Common myeloid progenitor, CD34-positive (primary cell): ENCODE data around the gene LY6G5B.

Source experiments
- CTCF ChIA-PET: fragments of 350-600 bp; sonication (Branson Sonifier 250); formaldehyde crosslinking; loops from one replicate; lab custom pipeline; 2021; ENCODE audit warnings: antibody characterized with exemption; lab: Charles Lee
- POLR2A ChIA-PET: fragments of 350-600 bp; sonication (Branson Sonifier 250); formaldehyde crosslinking; loops from one replicate; lab custom pipeline; 2021; ENCODE audit warnings: antibody characterized with exemption; lab: Charles Lee
- DNase-seq, 3 donors: peaks; one replicate each; pipeline versions ENCODE4 v3.0.0 to v3.0.0-alpha.2; 2013
- H3K27ac ChIP-seq, 2 experiments: 1 replicate in 1 of 2; 2 replicates in 1 of 2; pipeline ENCODE4 v1.7.0; 2013; ENCODE audit warnings: inconsistent platforms in 2 of 2, low read length in 2 of 2, mild to moderate bottlenecking in 2 of 2, low read depth in 1 of 2, moderate library complexity in 1 of 2; ENCODE audit not compliant: severe bottlenecking in 2 of 2, insufficient read depth in 1 of 2, poor library complexity in 1 of 2
- H3K27me3 ChIP-seq, 5 experiments: replicated peaks in 2 of 5; 1 replicate in 3 of 5; 2 replicates in 2 of 5; pipeline versions ENCODE4 v1.6.1 to v1.7.0; 2013; ENCODE audit warnings: low read length in 4 of 5, mild to moderate bottlenecking in 2 of 5, moderate library complexity in 2 of 5, inconsistent platforms in 1 of 5; ENCODE audit not compliant: insufficient read depth in 5 of 5, control insufficient read depth in 4 of 5
- H3K36me3 ChIP-seq, 4 experiments: 1 replicate in 2 of 4; 2 replicates in 2 of 4; pipeline versions ENCODE4 v1.6.1 to v1.7.0; 2013; ENCODE audit warnings: low read length in 3 of 4, control low read depth in 1 of 4, mild to moderate bottlenecking in 1 of 4; ENCODE audit not compliant: control insufficient read depth in 4 of 4, insufficient read depth in 4 of 4
- H3K4me1 ChIP-seq, 4 experiments: 1 replicate in 3 of 4; 2 replicates in 1 of 4; pipeline versions ENCODE4 v1.6.1 to v1.7.1; 2013; ENCODE audit warnings: low read length in 3 of 4, mild to moderate bottlenecking in 3 of 4, control low read depth in 1 of 4, inconsistent platforms in 1 of 4, moderate library complexity in 1 of 4; ENCODE audit not compliant: control insufficient read depth in 4 of 4, insufficient read depth in 4 of 4; ENCODE audit errors: control extremely low read depth in 1 of 4
- H3K4me3 ChIP-seq, 7 experiments: 1 replicate in 4 of 7; 2 replicates in 3 of 7; pipeline versions ENCODE4 v1.5.1 to v1.7.0; 2013; ENCODE audit warnings: mild to moderate bottlenecking in 7 of 7, low read length in 6 of 7, moderate library complexity in 6 of 7, inconsistent platforms in 2 of 7, low read depth in 2 of 7, control low read depth in 1 of 7; ENCODE audit not compliant: insufficient read depth in 4 of 7, control insufficient read depth in 1 of 7; ENCODE audit errors: extremely low read depth in 1 of 7
- H3K9me3 ChIP-seq, 5 experiments: 1 replicate in 4 of 5; 2 replicates in 1 of 5; pipeline versions ENCODE4 v1.6.1 to v1.7.1; 2013; ENCODE audit warnings: low read length in 4 of 5, mild to moderate bottlenecking in 2 of 5, inconsistent platforms in 1 of 5, low read depth in 1 of 5, moderate library complexity in 1 of 5; ENCODE audit not compliant: control insufficient read depth in 4 of 5, insufficient read depth in 2 of 5; ENCODE audit errors: control extremely low read depth in 1 of 5
- WGBS: methylation state at CpG from one replicate; pipeline ENCODE4 v1.1.5; 2013; ENCODE audit not compliant: insufficient coverage; 5-methylcytosine and 5-hydroxymethylcytosine counted together

LY6G5B gene

GRCh38 chr6:31720196-31720770 lies 50.5 kb downstream of the LY6G5B start:
- 100% methylated on average over 5 of the region's 5 CpGs for WGBS
- no peak for DNase-seq
- Histone ChIP-seq H3K27ac (no peak overlapping the region), H3K4me3 (no peak overlapping the region), H3K27me3 (no peaks in the 10 kb centered on the region), H3K36me3 (peaks cover 0 to 3% (median 1%) of the 10 kb centered on the region in 4 experiments), H3K9me3 (no peaks in the 10 kb centered on the region), H3K4me1 (peaks cover 0 to 30% (median 23%) of the 10 kb centered on the region in 4 experiments)
- ChIA-PET POLR2A (no interaction called here), CTCF (interaction anchor here (0.9 to 2.4 kb wide), 4 partner anchors 9 to 110 kb away, joined by 3 to 6 read pairs (median 4); no protein-coding TSS in a partner anchor)

GRCh38 chr6:31721351-31722020 lies 51.7 kb downstream of the LY6G5B start, which contains the start of gene LY6G6C:
Gene LY6G6C (minus strand): TSS chr6:31721746. CDS start chr6:31721679, 67 bp downstream.
- Histone ChIP-seq H3K36me3 (peaks cover 0 to 13% (median 5%) of the 10 kb centered on the region in 4 experiments), H3K4me3 (no peak within 1 kb of the TSS), H3K9me3 (no peaks in the 10 kb centered on the region), H3K27me3 (no peaks in the 10 kb centered on the region), H3K4me1 (peaks cover 4 to 39% (median 31%) of the 10 kb centered on the region in 4 experiments), H3K27ac (no peak within 1 kb of the TSS)
- POLR2A ChIA-PET, result interaction anchor here (0.6 kb wide), 1 partner anchor 8 kb away, joined by 3 read pairs; no protein-coding TSS in a partner anchor
- 100% methylated on average over 1 of the region's 4 CpGs for WGBS
- CTCF ChIA-PET, result interaction anchor here (1.0 to 9.4 kb wide), 6 partner anchors 8 to 92 kb away, joined by 3 to 136 read pairs (median 3); partner anchors contain the start of genes LY6G6D and MSH5
- DNase-seq, result no peak

GRCh38 chr6:31722173-31722572 lies 52.4 kb downstream of the LY6G5B start:
- ChIA-PET POLR2A (no interaction called here), CTCF (interaction anchor here (1.0 to 9.4 kb wide), 5 partner anchors 9 to 56 kb away, joined by 3 to 136 read pairs (median 3); partner anchors contain the start of genes LY6G6D and MSH5)
- Histone ChIP-seq H3K4me1 (peaks cover 11 to 46% (median 38%) of the 10 kb centered on the region in 4 experiments), H3K4me3 (no peak overlapping the region), H3K27ac (no peak overlapping the region), H3K9me3 (no peaks in the 10 kb centered on the region), H3K36me3 (peaks cover 0 to 20% (median 8%) of the 10 kb centered on the region in 4 experiments), H3K27me3 (no peaks in the 10 kb centered on the region)
- DNase-seq, result no peak
- 89% methylated on average over 3 of the region's 3 CpGs for WGBS
